KOPT-K1 (cell line): Measurements from ENCODE around the gene MAP3K2.

Experiments
- H3K27ac ChIP-seq: fragments of 200-600 bp; sonication (generic); 2 replicates; pipeline ENCODE4 v1.5.1; 2016; ENCODE audit warnings: antibody characterized with exemption, mild to moderate bottlenecking, low read depth, low read length; ENCODE audit not compliant: poor library complexity, severe bottlenecking
- H3K36me3 ChIP-seq: fragments of 200-600 bp; sonication (generic); 2 replicates; pipeline ENCODE4 v1.5.1; 2017; ENCODE audit warnings: antibody characterized with exemption, mild to moderate bottlenecking, low read length, moderate library complexity; ENCODE audit not compliant: insufficient read depth
- H3K9me3 ChIP-seq: fragments of 200-600 bp; sonication (generic); 2 replicates; pipeline ENCODE4 v1.5.1; 2017; ENCODE audit warnings: antibody characterized with exemption, low read length, mild to moderate bottlenecking; ENCODE audit not compliant: insufficient read depth, poor library complexity, severe bottlenecking

Gene MAP3K2

GRCh38 chr2:127403460-127403859, 15.7 kb upstream of the MAP3K2 start:
- H3K36me3 ChIP-seq = no peaks in the 10 kb centered on the region

GRCh38 chr2:127401757-127402695, 14.3 kb upstream of the MAP3K2 start:
- H3K27ac ChIP-seq = no peak overlapping the region
- H3K9me3 ChIP-seq = no peaks in the 10 kb centered on the region
- no peaks in the 10 kb centered on the region for H3K36me3 ChIP-seq

More at GRCh38 chr2:127403460-127403859, 15.7 kb upstream of the MAP3K2 start:
- H3K9me3 ChIP-seq = no peaks in the 10 kb centered on the region
- H3K27ac ChIP-seq = no peak overlapping the region

DNA sequence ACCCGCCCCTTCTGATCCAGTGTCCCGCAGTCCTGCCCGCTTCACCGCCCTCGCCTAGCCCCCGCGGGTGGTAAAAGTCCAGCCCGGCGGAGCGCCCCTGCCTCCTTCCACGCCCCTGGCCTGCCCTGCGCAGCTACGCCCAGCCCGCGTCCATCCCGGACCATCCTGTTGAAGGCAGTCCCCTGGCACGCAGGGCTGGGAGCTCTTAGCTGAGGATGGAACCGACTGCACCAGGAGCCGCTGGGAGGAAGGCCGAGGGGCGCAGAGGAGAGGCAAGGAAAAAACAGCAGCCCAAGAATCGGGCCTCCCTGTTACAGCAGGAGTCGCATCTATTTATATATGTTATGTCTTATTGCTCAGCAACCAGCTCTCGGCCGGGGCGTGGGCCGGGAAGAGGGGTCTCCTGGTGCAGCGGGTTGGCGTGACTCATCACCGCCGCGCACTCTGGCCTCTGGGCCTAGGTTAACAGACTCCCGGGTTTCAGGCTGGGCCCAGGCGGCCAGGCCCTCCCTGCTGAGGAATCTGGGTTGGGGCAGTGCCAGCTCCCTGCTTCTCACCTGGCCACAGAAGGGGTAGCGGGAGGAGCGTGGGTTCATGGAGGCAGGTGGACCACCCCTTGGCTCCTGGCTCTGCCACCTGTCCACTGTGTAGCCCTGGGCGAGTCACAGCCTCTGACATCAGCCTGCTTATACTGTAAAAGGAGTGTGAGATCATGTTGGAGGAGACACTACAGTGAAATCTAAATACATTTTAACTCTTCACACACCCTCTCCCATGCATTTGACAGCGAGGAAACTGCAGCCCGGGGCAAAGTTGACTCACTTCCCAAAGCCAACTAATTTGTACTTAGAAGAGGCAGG, 13.4 kb upstream of the MAP3K2 start:
- H3K27ac ChIP-seq = no peak overlapping the region
- no peaks in the 10 kb centered on the region for H3K9me3 ChIP-seq
- no peaks in the 10 kb centered on the region for H3K36me3 ChIP-seq

DNA sequence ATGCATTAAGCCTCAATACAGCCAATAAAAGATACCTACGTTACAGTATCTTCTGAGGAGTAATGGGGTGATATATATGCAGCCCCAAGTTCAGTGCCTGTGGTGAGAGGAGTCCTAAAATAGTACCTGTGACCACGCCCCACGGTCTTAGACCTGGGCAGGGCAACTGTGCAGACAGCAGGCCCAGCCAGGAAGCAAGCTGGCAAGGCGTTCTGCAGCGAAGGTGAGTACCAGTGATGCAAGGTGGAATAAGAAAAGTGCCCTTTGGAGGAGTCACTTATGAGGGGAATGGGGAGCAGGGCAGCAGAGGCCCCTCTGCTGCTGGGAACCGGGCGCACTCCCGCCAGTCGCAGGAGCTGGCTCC, 12.7 kb upstream of the MAP3K2 start:
- Histone ChIP-seq H3K36me3 (no peaks in the 10 kb centered on the region), H3K27ac (no peak overlapping the region), H3K9me3 (no peaks in the 10 kb centered on the region)

- Histone ChIP-seq H3K36me3 (no peaks in the 10 kb centered on the region), H3K27ac (no peak overlapping the region), H3K9me3 (no peaks in the 10 kb centered on the region)
Measured at GRCh38 chr2:127398239-127398590, 10.4 kb upstream of the MAP3K2 start.

DNA sequence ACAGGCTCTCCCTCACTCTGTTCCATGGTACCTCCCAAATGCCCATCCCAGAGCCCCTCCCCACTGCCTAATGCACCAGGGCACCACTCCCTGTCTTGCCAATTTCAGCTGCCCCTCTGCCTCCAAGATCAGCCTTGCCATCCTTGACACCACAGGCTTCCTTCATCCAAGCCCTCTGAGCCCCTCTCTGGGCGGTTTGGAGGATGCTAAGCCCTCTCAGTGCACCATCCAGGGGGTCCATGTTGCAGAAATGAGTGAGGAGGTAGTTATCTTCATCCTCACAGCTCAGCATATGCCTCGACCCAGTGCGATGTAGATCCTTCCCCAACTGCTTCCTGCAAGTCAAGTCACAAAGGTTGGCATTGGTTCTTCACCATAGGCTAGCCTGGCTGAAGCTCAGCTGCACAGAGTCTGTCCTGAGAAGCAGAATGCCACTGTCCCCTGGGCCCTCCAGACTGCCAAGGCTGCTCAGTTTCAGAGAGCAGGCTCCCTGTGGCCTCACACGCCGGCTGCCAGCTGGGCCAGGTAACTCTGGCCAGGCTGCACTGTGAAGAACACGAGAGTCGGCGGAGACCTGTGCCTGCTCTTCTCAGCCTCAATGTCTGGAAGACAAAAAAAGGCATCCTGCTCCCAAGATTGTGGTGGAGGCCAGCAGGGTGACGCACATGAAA, 9.9 kb upstream of the MAP3K2 start:
- no peak overlapping the region for H3K27ac ChIP-seq
- H3K36me3 ChIP-seq = no peaks in the 10 kb centered on the region
- H3K9me3 ChIP-seq = no peaks in the 10 kb centered on the region

- no peaks in the 10 kb centered on the region for H3K36me3 ChIP-seq
- H3K27ac ChIP-seq = no peak overlapping the region
- no peaks in the 10 kb centered on the region for H3K9me3 ChIP-seq
Measured at GRCh38 chr2:127394492-127394891, 6.7 kb upstream of the MAP3K2 start.

DNA sequence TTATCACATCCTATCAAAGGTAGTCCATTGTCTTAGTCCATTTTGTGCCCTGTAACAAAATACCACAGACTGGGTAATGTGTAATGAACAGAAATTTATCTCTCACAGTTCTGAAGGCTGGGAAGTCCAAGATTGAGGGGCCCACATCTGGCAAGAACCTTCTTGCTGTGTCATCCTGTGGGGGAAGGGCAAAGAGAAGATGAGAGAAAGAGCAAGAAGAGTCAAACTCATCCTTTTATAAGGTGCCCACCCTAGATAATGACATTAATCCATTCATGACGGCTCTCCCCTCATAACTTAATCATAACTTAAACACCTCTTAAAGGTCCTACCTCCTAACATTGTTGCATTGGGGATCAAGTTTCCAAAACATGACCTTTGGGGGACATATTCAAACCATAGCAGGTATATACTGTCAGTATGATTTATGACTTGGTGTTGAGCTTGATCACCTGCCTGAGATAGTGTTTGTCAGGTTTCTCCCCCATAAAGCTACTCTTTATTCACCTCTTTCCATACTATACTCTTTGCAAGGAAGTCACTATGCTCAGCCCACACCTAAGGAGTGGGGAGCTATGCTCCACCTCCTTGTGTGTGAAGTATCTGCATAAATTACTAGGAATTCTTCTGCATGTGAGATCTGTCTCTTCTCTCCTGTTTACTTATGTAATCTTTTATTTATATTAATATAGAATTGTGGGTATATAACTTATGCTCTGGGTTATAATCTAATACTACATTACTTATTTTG, 5.2 kb upstream of the MAP3K2 start:
- H3K36me3 ChIP-seq = no peaks in the 10 kb centered on the region
- no peaks in the 10 kb centered on the region for H3K9me3 ChIP-seq
- no peak overlapping the region for H3K27ac ChIP-seq

GRCh38 chr2:127392133-127392827, 4.5 kb upstream of the MAP3K2 start:
- no peak overlapping the region for H3K27ac ChIP-seq
- no peaks in the 10 kb centered on the region for H3K9me3 ChIP-seq
- H3K36me3 ChIP-seq = no peaks in the 10 kb centered on the region

GRCh38 chr2:127389778-127390435, 2.1 kb upstream of the MAP3K2 start:
- H3K9me3 ChIP-seq = no peaks in the 10 kb centered on the region
- peak overlapping the region; percentile 50 for H3K27ac ChIP-seq
- H3K36me3 ChIP-seq = peaks cover 2% of the 10 kb centered on the region; the same call in 1 of the 2 replicates

- no peaks in the 10 kb centered on the region for H3K9me3 ChIP-seq
- peak overlapping the region; percentile 98 for H3K27ac ChIP-seq
- peaks cover 9% of the 10 kb centered on the region; the same call in 1 of the 2 replicates for H3K36me3 ChIP-seq
Measured at GRCh38 chr2:127388423-127389164, 819 bp upstream of the MAP3K2 start.

DNA sequence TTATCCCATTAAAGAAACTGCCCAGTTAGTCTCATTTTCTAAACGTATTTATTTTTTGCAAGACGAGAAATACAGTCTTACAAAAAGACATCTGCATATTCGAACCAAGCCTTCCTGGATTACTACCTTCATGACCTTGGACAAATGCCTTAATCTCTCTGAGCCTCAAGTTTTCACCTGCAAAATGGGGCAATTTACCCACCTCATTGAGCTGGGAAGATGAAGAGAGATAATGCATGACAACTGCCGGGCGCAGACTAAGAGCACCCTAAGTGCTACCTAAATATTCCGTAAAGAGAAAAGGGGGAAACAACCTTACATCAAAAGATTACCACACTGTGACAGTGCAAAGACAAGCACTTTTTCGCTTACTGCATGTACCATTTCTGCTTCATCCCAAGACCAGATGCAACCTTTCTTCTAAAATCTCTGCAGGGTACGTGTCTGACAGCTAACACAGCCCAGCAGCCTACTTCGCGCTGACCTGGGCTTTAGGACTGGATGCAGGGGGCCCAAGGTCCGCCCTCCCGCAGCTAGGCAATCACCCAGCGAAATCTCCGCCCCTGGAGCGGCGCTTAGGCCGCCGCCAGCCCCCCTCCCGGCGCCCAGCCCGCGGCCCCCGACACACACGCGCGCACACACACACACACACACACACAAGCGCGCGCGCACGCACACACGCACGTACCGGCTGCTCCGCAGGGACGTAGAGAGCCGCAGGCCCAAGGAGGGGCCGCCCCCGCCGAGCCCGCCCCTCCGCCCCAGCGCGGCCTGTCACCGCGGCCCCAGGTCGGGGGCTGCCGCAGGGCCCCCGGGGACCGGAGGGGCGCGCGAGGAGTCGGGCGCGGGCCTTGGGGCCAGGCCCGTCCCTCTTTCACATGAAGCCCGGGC, 766 bp downstream of the MAP3K2 start:
- H3K27ac ChIP-seq = peak overlapping the region; percentile 98
- H3K36me3 ChIP-seq = peaks cover 9% of the 10 kb centered on the region; the same call in 1 of the 2 replicates
- H3K9me3 ChIP-seq = no peaks in the 10 kb centered on the region
